Right atrium auricular region (tissue), 2 donors: ENCODE data around the gene PCDHGA7. TPM values are rescaled to one million over a fixed set of nuclear protein-coding genes. Genes with fewer than 3 reads are reported as not detected.
A peak's percentile ranks its signal among the peaks of the same experiment; 100 is the strongest.
"Not testable (repeated sequence)": the region's sequence is repeated elsewhere in the genome, so short reads cannot be mapped to it uniquely, and the experiment has no call there.

Experiments
- DNase-seq: peaks from one replicate; pipeline ENCODE4 v3.0.0-alpha.2; 2019; ENCODE audit warnings: low spot score
- H3K27ac ChIP-seq, 2 donors: fragments of 200-600 bp; sonication (generic); 1 replicate in 1 of 2; 2 replicates in 1 of 2; pipeline ENCODE4 v1.5.1; 2016 to 2019
- H3K27me3 ChIP-seq, 2 donors: fragments of 200-600 bp; sonication (generic); one replicate each; pipeline versions ENCODE4 v1.5.1 to v1.6.0; 2017 to 2019
- H3K36me3 ChIP-seq: fragments of 200-600 bp; sonication (generic); one replicate; pipeline ENCODE4 v1.5.1; 2016
- H3K4me1 ChIP-seq, 2 donors: fragments of 200-600 bp; sonication (generic); one replicate each; pipeline versions ENCODE4 v1.5.1 to v1.6.0; 2017 to 2019
- H3K4me3 ChIP-seq, 2 donors: fragments of 200-600 bp; sonication (generic); 1 replicate in 1 of 2; 2 replicates in 1 of 2; pipeline ENCODE4 v1.5.1; 2017 to 2019; ENCODE audit warnings: mild to moderate bottlenecking in 1 of 2, moderate library complexity in 1 of 2
- H3K9me3 ChIP-seq, 2 donors: fragments of 200-600 bp; sonication (generic); one replicate each; pipeline ENCODE4 v1.5.1; 2019
- CTCF ChIP-seq, 2 donors: fragments of 200-600 bp; sonication (generic); IDR thresholded peaks; one replicate each; pipeline ENCODE4 v1.5.1; 2019; ENCODE audit warnings: antibody characterized with exemption in 2 of 2
- total RNA-seq, 2 donors: library from RNA; depleted of rRNA; stranded (reverse); fragments of >200 nt; gene quantifications; one replicate each; pipeline ENCODE4 v1.1.0, GENCODE V29; 2016

Gene PCDHGA7
- total RNA-seq, 2 donors from 2014 or later = 4.9 to 6.1 TPM

- not testable (repeated sequence) for H3K36me3 ChIP-seq, H3K27me3 ChIP-seq
- Histone ChIP-seq H3K4me1 (peaks cover 0 to 13% of the 10 kb centered on the region in 2 donors), H3K27ac (peak within 1 kb of the TSS in 1 of 2 donors; percentile 33), H3K4me3 (peak within 1 kb of the TSS; percentile 31 to 44), H3K9me3 (peaks cover 36 to 84% of the 10 kb centered on the region in 2 donors)
- TF ChIP-seq CTCF (IDR thresholded peaks at IDR 0.05) = peak; percentile 69 to 80
- DNase-seq = peak; percentile 79
Measured at GRCh38 chr5:141417494-141418172, 35.1 kb downstream of the PCDHGA7 start, which contains the start of gene PCDHGB7. TSS of gene PCDHGB7 (plus strand) at chr5:141417677. CDS start at chr5:141417860, 183 bp downstream.

- Histone ChIP-seq H3K4me3 (no peak overlapping the region), H3K36me3 (no peaks in the 10 kb centered on the region), H3K27me3 (no peaks in the 10 kb centered on the region), H3K4me1 (peaks cover 0 to 13% of the 10 kb centered on the region in 2 donors), H3K27ac (no peak overlapping the region), H3K9me3 (peaks cover 33 to 86% of the 10 kb centered on the region in 2 donors)
- DNase-seq = no peak
- no peak for TF ChIP-seq CTCF (IDR thresholded peaks at IDR 0.05)
Measured at GRCh38 chr5:141419074-141419880, 36.7 kb downstream of the PCDHGA7 start.

DNA sequence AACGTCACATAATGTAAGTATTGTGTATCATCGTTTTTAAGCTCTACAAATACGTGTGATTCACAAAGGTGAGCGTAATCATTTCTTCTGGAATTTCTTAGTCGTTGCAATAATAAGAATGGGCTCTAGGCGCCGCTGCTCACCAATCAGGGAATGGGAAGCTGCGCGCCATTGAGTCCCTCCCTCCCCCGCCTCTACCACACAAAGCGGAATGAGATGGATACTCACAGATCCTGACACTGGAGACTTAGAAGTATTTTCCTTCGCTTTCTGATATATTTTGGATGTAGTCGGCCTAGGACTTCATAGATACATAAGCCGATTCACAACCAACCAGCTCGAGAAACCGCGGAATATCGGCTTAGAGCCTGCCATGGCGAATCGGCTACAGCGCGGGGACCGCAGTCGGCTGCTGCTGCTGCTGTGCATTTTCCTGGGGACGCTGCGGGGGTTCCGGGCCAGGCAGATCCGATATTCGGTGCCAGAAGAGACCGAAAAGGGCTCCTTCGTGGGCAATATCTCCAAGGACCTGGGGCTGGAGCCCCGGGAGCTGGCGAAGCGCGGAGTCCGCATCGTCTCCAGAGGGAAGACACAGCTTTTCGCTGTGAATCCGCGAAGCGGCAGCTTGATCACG lies 38.4 kb downstream of the PCDHGA7 start, which contains the start of gene PCDHGA11:
TSS of gene PCDHGA11 (plus strand) at position 197 of the 634 bp plus-strand sequence. CDS start at position 374, 177 bp downstream.
- Histone ChIP-seq H3K27me3 (no peaks in the 10 kb centered on the region), H3K9me3 (peaks cover 38 to 87% of the 10 kb centered on the region in 2 donors), H3K27ac (no peak within 1 kb of the TSS), H3K4me1 (peaks cover 0 to 13% of the 10 kb centered on the region in 2 donors), H3K4me3 (peak within 1 kb of the TSS; percentile 27 to 41), H3K36me3 (no peaks in the 10 kb centered on the region)
- TF ChIP-seq CTCF (IDR thresholded peaks at IDR 0.05) = peak; percentile 42 to 70
- no peak for DNase-seq

GRCh38 chr5:141421489-141421855 lies 38.9 kb downstream of the PCDHGA7 start:
- Histone ChIP-seq H3K4me1 (peaks cover 0 to 13% of the 10 kb centered on the region in 2 donors), H3K27me3 (no peaks in the 10 kb centered on the region), H3K36me3 (no peaks in the 10 kb centered on the region), H3K27ac (no peak overlapping the region), H3K4me3 (peak overlapping the region; percentile 27 to 41), H3K9me3 (peaks cover 38 to 88% of the 10 kb centered on the region in 2 donors)
- no peak for TF ChIP-seq CTCF (IDR thresholded peaks at IDR 0.05)
- DNase-seq = no peak

GRCh38 chr5:141422742-141423291 lies 40.3 kb downstream of the PCDHGA7 start:
- DNase-seq = no peak
- no peak for TF ChIP-seq CTCF (IDR thresholded peaks at IDR 0.05)
- peaks cover 0 to 13% of the 10 kb centered on the region in 2 donors for H3K4me1 ChIP-seq
- no peak overlapping the region for H3K4me3 ChIP-seq
- peaks cover 6% of the 10 kb centered on the region for H3K36me3 ChIP-seq
- H3K27ac ChIP-seq = no peak overlapping the region
- H3K27me3 ChIP-seq = no peaks in the 10 kb centered on the region
- H3K9me3 ChIP-seq = peaks cover 40 to 100% of the 10 kb centered on the region in 2 donors
